SJSA1 (cell line): ENCODE measurements around the gene PID1. TPM values are rescaled to one million over a fixed set of nuclear protein-coding genes. Genes with fewer than 3 reads are reported as not detected.

Experiments used
- DNase-seq, 2 experiments: peaks; one replicate each; pipeline ENCODE4 v3.0.0-alpha.2; 2015 to 2020; ENCODE audit warnings: low spot score in 2 of 2, low read depth in 1 of 2
- H3K27ac ChIP-seq: fragments of 250-450 bp; sonication (Bioruptor Pico); 2 replicates; pipeline ENCODE4 v1.5.1; 2020; ENCODE audit warnings: mild to moderate bottlenecking, moderate library complexity
- H3K27me3 ChIP-seq: fragments of 250-450 bp; sonication (Bioruptor Pico); replicated peaks from 2 replicates; pipeline ENCODE4 v1.5.1; 2020; ENCODE audit warnings: mild to moderate bottlenecking, moderate library complexity
- H3K36me3 ChIP-seq: fragments of 250-450 bp; sonication (Bioruptor Pico); 2 replicates; pipeline ENCODE4 v1.5.1; 2020; ENCODE audit warnings: mild to moderate bottlenecking
- H3K4me1 ChIP-seq: fragments of 250-450 bp; sonication (Bioruptor Pico); replicated peaks from 2 replicates; pipeline ENCODE4 v1.6.1; 2021; ENCODE audit warnings: mild to moderate bottlenecking
- H3K4me3 ChIP-seq: fragments of 250-450 bp; sonication (Bioruptor Pico); 2 replicates; pipeline ENCODE4 v1.5.1; 2020; ENCODE audit warnings: mild to moderate bottlenecking
- H3K9me3 ChIP-seq: fragments of 250-450 bp; sonication (Bioruptor Pico); replicated peaks from 2 replicates; pipeline ENCODE4 v1.5.1; 2020; ENCODE audit warnings: mild to moderate bottlenecking
- total RNA-seq: library from RNA; depleted of rRNA; stranded (reverse); fragments of >200 nt; shearing (Covaris generic); gene quantifications from 2 replicates; pipeline ENCODE4 v1.2.3, GENCODE V29; 2014

Gene PID1
- total RNA-seq, 1 experiment from 2014 or later, result 0.18 TPM

- H3K36me3 ChIP-seq, result no peaks in the 10 kb centered on the region
- no peak overlapping the region for H3K27ac ChIP-seq
- no peak overlapping the region for H3K4me3 ChIP-seq
- H3K27me3 ChIP-seq, result no peaks in the 10 kb centered on the region
- H3K4me1 ChIP-seq, result no peaks in the 10 kb centered on the region
- DNase-seq, result no peak
- H3K9me3 ChIP-seq, result 0 out of 2 replicates have a peak, but pooled peaks cover 4% of the 10 kb centered on the region
Observed at GRCh38 chr2:229099231-229099630, 171.9 kb downstream of the PID1 start.

GRCh38 chr2:229098801-229099200 is 172.3 kb downstream of the PID1 start:
- H3K36me3 ChIP-seq, result no peaks in the 10 kb centered on the region
- H3K27me3 ChIP-seq, result no peaks in the 10 kb centered on the region
- no peak overlapping the region for H3K4me3 ChIP-seq
- H3K9me3 ChIP-seq, result 0 out of 2 replicates have a peak, but pooled peaks cover 4% of the 10 kb centered on the region
- H3K27ac ChIP-seq, result no peak overlapping the region
- DNase-seq, result no peak
- H3K4me1 ChIP-seq, result no peaks in the 10 kb centered on the region

- H3K4me1 ChIP-seq, result no peaks in the 10 kb centered on the region
- 0 out of 2 replicates have a peak, but pooled peaks cover 3% of the 10 kb centered on the region for H3K9me3 ChIP-seq
- no peak for DNase-seq
- no peak overlapping the region for H3K27ac ChIP-seq
- H3K4me3 ChIP-seq, result no peak overlapping the region
- H3K36me3 ChIP-seq, result no peaks in the 10 kb centered on the region
- H3K27me3 ChIP-seq, result no peaks in the 10 kb centered on the region
Observed at GRCh38 chr2:229096409-229097066, 174.5 kb downstream of the PID1 start.

DNA sequence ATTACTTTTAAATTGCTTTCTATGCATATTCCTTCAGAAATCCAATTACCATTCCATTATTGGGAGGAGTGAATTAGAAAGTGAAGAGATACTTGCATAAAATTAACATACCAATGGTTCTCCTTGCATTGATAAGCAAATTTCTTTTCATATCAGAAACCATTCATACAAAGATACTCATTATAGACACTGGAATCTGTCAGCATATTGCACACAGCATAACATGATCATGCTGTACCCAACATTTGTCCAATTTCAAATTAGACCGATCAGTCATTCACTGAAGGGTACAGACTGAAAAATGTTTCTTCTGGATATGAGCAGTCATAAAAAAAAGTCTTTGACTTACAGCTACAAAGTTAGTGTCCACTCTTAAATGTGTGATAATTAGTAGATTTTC is 175.6 kb downstream of the PID1 start:
- no peak for DNase-seq
- no peak overlapping the region for H3K4me3 ChIP-seq

DNA sequence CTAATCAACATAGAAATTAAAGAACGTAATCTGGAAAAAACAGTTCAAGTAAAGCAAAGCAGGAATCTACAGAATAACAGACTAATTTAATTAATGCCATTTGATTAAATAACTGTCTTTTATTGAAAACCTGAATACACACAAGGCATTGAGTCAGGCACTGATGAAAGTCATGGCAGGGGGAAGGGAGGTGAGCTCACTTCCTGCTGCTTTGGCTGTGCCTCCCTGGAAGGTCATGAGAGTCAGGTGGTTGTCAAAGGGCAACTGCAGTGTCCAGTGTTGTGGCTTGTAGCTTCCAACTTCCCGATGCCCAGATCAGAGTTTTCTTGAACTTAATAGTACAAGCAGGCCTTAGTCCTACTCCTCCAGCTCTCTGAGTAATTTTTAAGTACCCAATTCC is 180.9 kb downstream of the PID1 start:
- no peak overlapping the region for H3K27ac ChIP-seq
- no peak for DNase-seq
- H3K27me3 ChIP-seq, result no peaks in the 10 kb centered on the region
- H3K4me3 ChIP-seq, result no peak overlapping the region
- H3K9me3 ChIP-seq, result no peaks in the 10 kb centered on the region; the same call in 1 of the 2 replicates
- H3K36me3 ChIP-seq, result no peaks in the 10 kb centered on the region
- no peaks in the 10 kb centered on the region for H3K4me1 ChIP-seq

More for the DNA sequence above, 175.6 kb downstream of the PID1 start:
- no peaks in the 10 kb centered on the region for H3K4me1 ChIP-seq
- H3K27ac ChIP-seq, result no peak overlapping the region
- H3K36me3 ChIP-seq, result no peaks in the 10 kb centered on the region
- H3K9me3 ChIP-seq, result no peaks in the 10 kb centered on the region; the same call in 1 of the 2 replicates
- H3K27me3 ChIP-seq, result no peaks in the 10 kb centered on the region

- no peak overlapping the region for H3K27ac ChIP-seq
- H3K4me1 ChIP-seq, result no peaks in the 10 kb centered on the region
- H3K27me3 ChIP-seq, result no peaks in the 10 kb centered on the region
- H3K9me3 ChIP-seq, result no peaks in the 10 kb centered on the region; the same call in 1 of the 2 replicates
- no peaks in the 10 kb centered on the region for H3K36me3 ChIP-seq
- H3K4me3 ChIP-seq, result no peak overlapping the region
- DNase-seq, result no peak
Observed at GRCh38 chr2:229089776-229090175, 181.3 kb downstream of the PID1 start.

DNA sequence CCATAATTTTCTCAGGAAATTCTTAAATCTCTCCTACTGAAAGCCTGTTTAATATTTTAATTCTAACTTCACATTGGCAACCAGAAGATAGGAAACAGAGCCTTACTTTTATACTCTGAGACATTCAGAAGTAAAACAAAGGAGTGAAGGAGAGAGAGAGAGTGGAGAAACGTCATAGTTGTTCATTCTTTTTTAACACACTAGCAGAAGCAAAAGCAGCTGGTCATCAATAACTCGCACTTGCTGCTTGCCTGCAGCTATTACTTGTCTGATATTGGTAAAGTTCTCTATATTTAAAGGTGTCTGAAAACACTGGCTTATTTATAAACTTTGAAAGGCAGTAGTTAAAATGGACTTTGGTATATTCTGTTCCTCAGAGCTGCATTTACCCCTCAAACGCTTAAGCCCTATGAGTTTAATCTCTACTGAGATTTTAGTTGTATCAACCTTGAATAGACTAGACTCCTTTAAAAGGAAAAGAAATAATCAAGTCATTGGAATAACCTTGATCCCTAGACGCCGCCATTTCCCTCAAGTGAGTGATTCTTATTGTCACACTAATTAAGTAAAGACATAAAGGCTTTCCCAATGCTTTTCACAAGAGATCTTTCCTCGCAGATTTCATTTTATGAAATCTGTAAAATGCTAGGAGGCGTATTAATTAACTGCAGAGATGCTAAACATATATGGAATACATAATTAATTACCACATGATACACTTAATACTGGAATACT is 182.0 kb downstream of the PID1 start:
- no peak overlapping the region for H3K27ac ChIP-seq
- no peaks in the 10 kb centered on the region for H3K36me3 ChIP-seq
- no peak overlapping the region for H3K4me3 ChIP-seq
- no peaks in the 10 kb centered on the region for H3K4me1 ChIP-seq
- H3K9me3 ChIP-seq, result no peaks in the 10 kb centered on the region; the same call in 1 of the 2 replicates
- DNase-seq, result no peak
- H3K27me3 ChIP-seq, result no peaks in the 10 kb centered on the region

GRCh38 chr2:229088517-229088913 is 182.6 kb downstream of the PID1 start:
- Histone ChIP-seq H3K27ac (no peak overlapping the region), H3K36me3 (no peaks in the 10 kb centered on the region), H3K4me1 (no peaks in the 10 kb centered on the region), H3K9me3 (peaks cover 2% of the 10 kb centered on the region), H3K4me3 (no peak overlapping the region), H3K27me3 (no peaks in the 10 kb centered on the region)
- DNase-seq, result no peak

DNA sequence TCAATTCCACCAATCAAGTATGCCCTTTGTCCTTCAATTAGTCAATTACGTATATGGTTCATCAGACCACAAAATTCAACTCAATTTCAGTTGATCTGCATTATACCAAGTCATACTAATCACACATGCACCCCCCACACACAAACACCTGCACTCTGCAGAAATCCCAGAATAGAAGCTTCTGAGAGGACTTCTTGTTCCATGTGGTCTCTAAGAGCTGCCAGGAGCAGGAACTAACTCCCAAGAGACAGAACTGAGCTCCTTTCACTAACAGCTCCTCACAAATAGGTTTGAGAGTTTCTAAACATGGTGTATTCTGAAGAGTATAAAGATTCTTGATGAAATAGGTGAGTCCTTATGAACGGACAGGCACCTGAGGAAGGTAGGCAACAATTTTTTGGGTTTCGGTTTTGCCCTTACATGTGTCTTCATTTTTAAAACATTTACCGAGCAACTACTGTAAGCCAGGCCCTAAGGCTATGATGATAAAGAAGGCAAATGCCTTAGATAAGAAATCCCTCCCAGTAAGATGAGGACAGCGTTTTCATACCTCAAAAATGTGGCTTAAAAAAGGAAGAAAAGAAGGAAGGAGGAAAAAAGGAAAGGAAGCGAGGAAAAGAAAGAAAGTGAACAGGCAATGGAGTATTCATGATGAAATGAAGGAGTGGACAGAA is 183.1 kb downstream of the PID1 start:
- DNase-seq, result no peak
- Histone ChIP-seq H3K27me3 (no peaks in the 10 kb centered on the region), H3K9me3 (peaks cover 2% of the 10 kb centered on the region), H3K36me3 (no peaks in the 10 kb centered on the region), H3K4me3 (no peak overlapping the region), H3K4me1 (no peaks in the 10 kb centered on the region), H3K27ac (no peak overlapping the region)

DNA sequence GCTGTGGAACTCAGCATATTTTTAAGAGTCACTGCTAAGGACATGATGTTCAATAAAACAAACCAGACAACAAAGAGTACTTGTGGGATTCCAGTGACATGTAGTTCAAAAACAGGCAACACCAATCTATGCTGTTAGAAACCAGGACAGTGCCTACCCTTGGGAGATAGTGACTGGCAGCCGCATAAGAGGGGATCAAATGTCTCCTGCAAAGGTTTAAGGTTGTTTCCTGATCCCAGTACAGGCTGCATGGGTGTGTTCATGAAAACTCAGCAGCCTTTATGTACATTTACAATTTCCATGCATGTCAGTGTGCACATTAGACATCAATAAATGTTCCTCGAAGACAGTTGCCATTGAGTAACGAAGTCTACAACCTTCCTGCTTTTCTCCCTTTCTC is 183.8 kb downstream of the PID1 start:
- no peaks in the 10 kb centered on the region for H3K36me3 ChIP-seq
- H3K27ac ChIP-seq, result no peak overlapping the region
- H3K27me3 ChIP-seq, result no peaks in the 10 kb centered on the region
- no peak overlapping the region for H3K4me3 ChIP-seq
- H3K9me3 ChIP-seq, result peaks cover 2% of the 10 kb centered on the region
- DNase-seq, result no peak
- no peaks in the 10 kb centered on the region for H3K4me1 ChIP-seq

DNA sequence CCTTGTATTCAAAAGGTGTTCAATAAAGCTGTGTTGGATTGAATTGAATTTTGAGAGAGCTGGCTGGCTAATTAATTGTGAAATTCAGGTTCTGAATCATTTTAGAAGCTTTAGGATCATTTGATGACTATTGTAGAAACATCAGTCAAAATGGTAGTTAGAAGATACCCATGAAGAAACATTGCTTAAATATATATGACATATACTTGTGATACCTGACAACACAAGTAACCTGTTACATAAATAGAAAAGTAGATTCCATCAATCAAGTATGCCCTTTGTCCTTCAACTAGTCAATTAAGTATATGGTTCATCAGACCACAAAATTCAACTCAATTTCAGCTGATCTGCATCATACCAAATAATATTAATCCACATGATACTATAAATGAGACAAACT is 185.6 kb downstream of the PID1 start:
- Histone ChIP-seq H3K4me1 (no peaks in the 10 kb centered on the region), H3K36me3 (no peaks in the 10 kb centered on the region), H3K27me3 (no peaks in the 10 kb centered on the region), H3K27ac (no peak overlapping the region), H3K4me3 (no peak overlapping the region), H3K9me3 (peaks cover 4% of the 10 kb centered on the region)
- DNase-seq, result no peak

GRCh38 chr2:229084447-229084846 is 186.6 kb downstream of the PID1 start:
- no peak for DNase-seq
- Histone ChIP-seq H3K27ac (no peak overlapping the region), H3K27me3 (no peaks in the 10 kb centered on the region)

DNA sequence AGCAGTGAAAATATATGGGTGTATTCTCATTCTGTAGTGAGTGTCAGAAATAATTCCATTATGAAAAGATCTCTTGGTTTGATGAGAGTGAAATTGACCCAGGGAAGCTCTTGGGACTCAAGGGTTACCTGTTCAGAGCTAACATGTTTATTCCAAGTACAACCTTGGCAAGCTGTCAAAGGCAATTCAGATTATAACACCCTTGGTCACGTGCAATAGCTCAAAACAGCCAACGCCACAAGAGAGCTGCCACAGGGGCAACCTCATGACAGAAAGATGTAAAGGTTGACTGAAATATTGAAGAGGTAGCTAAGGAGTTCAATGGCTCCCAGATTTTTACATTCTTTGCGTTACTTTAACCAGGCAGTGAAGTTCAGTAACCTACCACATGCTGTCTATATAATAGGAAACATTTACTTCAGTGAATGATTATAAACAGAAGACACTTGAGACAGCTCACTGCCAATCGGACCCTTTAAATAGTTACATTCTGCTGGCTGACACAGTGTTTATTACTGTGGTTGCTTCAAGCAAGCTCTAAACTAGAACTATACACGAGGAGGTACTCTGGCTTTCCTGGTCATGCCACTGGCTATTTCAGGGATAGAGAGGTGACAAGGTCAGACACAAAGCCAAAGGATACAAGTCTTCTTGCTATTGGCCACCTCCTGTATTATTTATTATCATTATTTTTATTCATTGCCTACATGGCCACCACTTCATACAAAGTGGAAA is 187.3 kb downstream of the PID1 start:
- no peak overlapping the region for H3K4me3 ChIP-seq
- DNase-seq, result no peak
- H3K4me1 ChIP-seq, result no peaks in the 10 kb centered on the region
- no peaks in the 10 kb centered on the region for H3K36me3 ChIP-seq
- H3K27ac ChIP-seq, result no peak overlapping the region
- H3K27me3 ChIP-seq, result no peaks in the 10 kb centered on the region
- H3K9me3 ChIP-seq, result peaks cover 5% of the 10 kb centered on the region

More at GRCh38 chr2:229084447-229084846, 186.6 kb downstream of the PID1 start:
- H3K9me3 ChIP-seq, result peaks cover 5% of the 10 kb centered on the region
- H3K4me1 ChIP-seq, result no peaks in the 10 kb centered on the region
- no peaks in the 10 kb centered on the region for H3K36me3 ChIP-seq
- H3K4me3 ChIP-seq, result no peak overlapping the region
